CD4-positive, alpha-beta memory T cell (primary cell): Measurements from ENCODE around the gene SLAMF9. TPM values are rescaled to one million over a fixed set of nuclear protein-coding genes. Genes with fewer than 3 reads are reported as not detected.

ENCODE experiments used
- CTCF ChIA-PET: fragments of 350-600 bp; sonication (Branson Sonifier 250); formaldehyde crosslinking; loops from one replicate; lab custom pipeline; 2021; ENCODE audit warnings: inconsistent platforms; ENCODE audit not compliant: partially characterized antibody; lab: Charles Lee
- POLR2A ChIA-PET: fragments of 350-600 bp; sonication (Branson Sonifier 250); formaldehyde crosslinking; loops from one replicate; lab custom pipeline; 2021; ENCODE audit not compliant: partially characterized antibody; lab: Charles Lee
- DNase-seq, 5 donors: peaks; one replicate each; pipeline versions ENCODE4 v3.0.0 to v3.0.0-alpha.2; 2020 to 2022; ENCODE audit warnings: mixed read lengths in 1 of 5
- H3K27ac ChIP-seq: one replicate; pipeline ENCODE4 v1.7.0; 2013; ENCODE audit warnings: low read depth, low read length
- H3K27me3 ChIP-seq: 2 replicates; pipeline ENCODE4 v1.7.0; 2013; ENCODE audit warnings: mild to moderate bottlenecking, low read length, moderate library complexity; ENCODE audit not compliant: insufficient read depth
- H3K36me3 ChIP-seq: 2 replicates; pipeline ENCODE4 v1.7.0; 2013; ENCODE audit warnings: mild to moderate bottlenecking, low read length, moderate library complexity; ENCODE audit not compliant: insufficient read depth
- H3K4me1 ChIP-seq: 2 replicates; pipeline ENCODE4 v1.7.0; 2013; ENCODE audit warnings: mild to moderate bottlenecking, low read length, moderate library complexity; ENCODE audit not compliant: insufficient read depth
- H3K4me3 ChIP-seq, 2 donors: one replicate each; pipeline ENCODE4 v1.7.0; 2013; ENCODE audit warnings: low read length in 2 of 2, mild to moderate bottlenecking in 1 of 2
- H3K9me3 ChIP-seq, 2 donors: one replicate each; pipeline ENCODE4 v1.7.0; 2013; ENCODE audit warnings: low read length in 2 of 2, control low read depth in 1 of 2; ENCODE audit not compliant: control insufficient read depth in 1 of 2
- H3K27ac Mint-ChIP-seq, 7 donors: one replicate each; pipeline ENCODE4 v1.8.0; 2020 to 2021; ENCODE audit warnings: mixed read lengths in 7 of 7, mild to moderate bottlenecking in 6 of 7, inconsistent platforms in 3 of 7, moderate library complexity in 3 of 7
- H3K27me3 Mint-ChIP-seq, 2 donors: one replicate each; pipeline ENCODE4 v1.8.0; 2020 to 2021; ENCODE audit warnings: mixed read lengths in 2 of 2
- H3K36me3 Mint-ChIP-seq, 2 donors: one replicate each; pipeline ENCODE4 v1.8.0; 2020 to 2021; ENCODE audit warnings: mixed read lengths in 2 of 2, inconsistent platforms in 1 of 2, mild to moderate bottlenecking in 1 of 2
- H3K4me1 Mint-ChIP-seq, 4 donors: one replicate each; pipeline ENCODE4 v1.8.0; 2020 to 2021; ENCODE audit warnings: mixed read lengths in 4 of 4, mild to moderate bottlenecking in 1 of 4
- H3K4me3 Mint-ChIP-seq, 8 donors: one replicate each; pipeline ENCODE4 v1.8.0; 2020 to 2021; ENCODE audit warnings: mixed read lengths in 8 of 8, mild to moderate bottlenecking in 7 of 8, moderate library complexity in 6 of 8, inconsistent platforms in 3 of 8
- H3K9me3 Mint-ChIP-seq, 8 donors: one replicate each; pipeline ENCODE4 v1.8.0; 2020 to 2021; ENCODE audit warnings: mixed read lengths in 8 of 8, mild to moderate bottlenecking in 5 of 8, inconsistent platforms in 3 of 8, moderate library complexity in 1 of 8
- intact Hi-C: fragments of 100-400 bp; cut with micrococcal nuclease; formaldehyde crosslinking; loops from one replicate; pipeline ENCODE4 v1.15.1; 2023
- polyA plus RNA-seq, 2 donors: library from polyadenylated mRNA; unstranded; fragments of 300-500 nt; fragmentation: Illumina TruSeq; gene quantifications; one replicate each; pipeline ENCODE4 v1.2.3, GENCODE V29; 2021
- total RNA-seq, 2 experiments: library from RNA; stranded (reverse); gene quantifications; one replicate each; pipeline ENCODE4 v1.2.3, GENCODE V29; 2021

Gene SLAMF9
- total and polyA plus RNA-seq, 4 experiments from 2014 or later = not detected

GRCh38 chr1:159938211-159938852, 15.7 kb downstream of the SLAMF9 start:
- H3K36me3 Mint-ChIP-seq = no peaks in the 10 kb centered on the region
- no peak overlapping the region for H3K4me3 Mint-ChIP-seq
- no peak for DNase-seq
- ChIA-PET CTCF (interaction anchor here (0.8 to 10.8 kb wide), 9 partner anchors 8 to 139 kb away, joined by 3 to 120 read pairs (median 4); no protein-coding TSS in a partner anchor), POLR2A (interaction anchor here (4.6 kb wide), 1 partner anchor 14 kb away, joined by 33 read pairs; the partner anchor contains the start of gene TAGLN2)
- no peak overlapping the region for H3K4me3 ChIP-seq
- H3K27ac ChIP-seq = no peak overlapping the region
- no peaks in the 10 kb centered on the region for H3K9me3 ChIP-seq
- peaks cover 0 to 7% (median 3%) of the 10 kb centered on the region in 4 donors for H3K4me1 Mint-ChIP-seq
- H3K9me3 Mint-ChIP-seq = no peaks in the 10 kb centered on the region
- intact Hi-C loops = loop anchor here (5.0 kb wide), 1 partner anchor 439 kb away; no protein-coding TSS in a partner anchor
- no peaks in the 10 kb centered on the region for H3K36me3 ChIP-seq
- peaks cover 12 to 20% of the 10 kb centered on the region in 2 donors for H3K27me3 Mint-ChIP-seq
- peaks cover 15% of the 10 kb centered on the region for H3K4me1 ChIP-seq
- H3K27ac Mint-ChIP-seq = peak overlapping the region in 2 of 7 donors; percentile 3 to 13
- H3K27me3 ChIP-seq = peaks cover 2% of the 10 kb centered on the region

- Histone ChIP-seq H3K9me3 (no peaks in the 10 kb centered on the region), H3K27ac (no peak overlapping the region), H3K4me1 (peaks cover 15% of the 10 kb centered on the region), H3K36me3 (no peaks in the 10 kb centered on the region), H3K4me3 (no peak overlapping the region), H3K27me3 (no peaks in the 10 kb centered on the region)
- ChIA-PET CTCF (interaction anchor here (1.0 to 10.8 kb wide), 6 partner anchors 9 to 142 kb away, joined by 4 to 120 read pairs (median 9); partner anchors contain the start of gene TAGLN2), POLR2A (interaction anchor here (1.4 to 4.6 kb wide), 2 partner anchors 9 to 13 kb away, joined by 3 to 33 read pairs; partner anchors contain the start of genes IGSF9 and TAGLN2)
- intact Hi-C loops = loop anchor here (2.0 to 5.0 kb wide), 3 partner anchors 138 to 440 kb away; no protein-coding TSS in a partner anchor
- H3K4me3 Mint-ChIP-seq = no peak overlapping the region
- no peaks in the 10 kb centered on the region for H3K9me3 Mint-ChIP-seq
- peaks cover 8 to 14% of the 10 kb centered on the region in 2 donors for H3K27me3 Mint-ChIP-seq
- DNase-seq = no peak
- no peak overlapping the region for H3K27ac Mint-ChIP-seq
- H3K36me3 Mint-ChIP-seq = no peaks in the 10 kb centered on the region
- H3K4me1 Mint-ChIP-seq = peaks cover 0 to 7% (median 3%) of the 10 kb centered on the region in 4 donors
Observed at GRCh38 chr1:159937054-159937750, 16.8 kb downstream of the SLAMF9 start.

GRCh38 chr1:159936273-159936904, 17.6 kb downstream of the SLAMF9 start:
- peaks cover 0 to 7% (median 3%) of the 10 kb centered on the region in 4 donors for H3K4me1 Mint-ChIP-seq
- H3K4me1 ChIP-seq = peaks cover 15% of the 10 kb centered on the region

GRCh38 chr1:159935719-159936272, 18.2 kb downstream of the SLAMF9 start:
- Histone ChIP-seq H3K4me3 (no peak overlapping the region), H3K9me3 (no peaks in the 10 kb centered on the region), H3K36me3 (no peaks in the 10 kb centered on the region), H3K27ac (no peak overlapping the region), H3K27me3 (no peaks in the 10 kb centered on the region), H3K4me1 (peaks cover 15% of the 10 kb centered on the region)
- intact Hi-C loops = loop anchor here (1.0 to 5.0 kb wide), 6 partner anchors 10 to 442 kb away; partner anchors contain the start of genes IGSF9 and TAGLN2
- Mint-ChIP-seq H3K36me3 (no peaks in the 10 kb centered on the region), H3K27me3 (peaks cover 6 to 7% of the 10 kb centered on the region in 2 donors), H3K4me1 (peaks cover 0 to 7% (median 3%) of the 10 kb centered on the region in 4 donors), H3K9me3 (no peaks in the 10 kb centered on the region), H3K27ac (peak overlapping the region in 2 of 7 donors; percentile 45 to 46), H3K4me3 (no peak overlapping the region)
- POLR2A ChIA-PET = interaction anchor here (0.9 to 4.6 kb wide), 4 partner anchors 9 to 70 kb away, joined by 3 to 33 read pairs (median 3); partner anchors contain the start of genes IGSF9 and TAGLN2
- DNase-seq = no peak
- CTCF ChIA-PET = interaction anchor here (1.1 to 10.8 kb wide), 7 partner anchors 10 to 150 kb away, joined by 3 to 120 read pairs (median 7); partner anchors contain the start of genes IGSF9 and TAGLN2

More at GRCh38 chr1:159936273-159936904, 17.6 kb downstream of the SLAMF9 start:
- no peaks in the 10 kb centered on the region for H3K36me3 Mint-ChIP-seq
- no peaks in the 10 kb centered on the region for H3K36me3 ChIP-seq
- no peak overlapping the region for H3K4me3 ChIP-seq
- H3K27ac Mint-ChIP-seq = peak overlapping the region in 3 of 7 donors; percentile 40 to 68 (median 45)
- no peaks in the 10 kb centered on the region for H3K9me3 ChIP-seq
- DNase-seq = peak; percentile 69 to 81 (median 73)
- intact Hi-C loops = loop anchor here (1.0 to 5.0 kb wide), 6 partner anchors 9 to 441 kb away; partner anchors contain the start of genes IGSF9 and TAGLN2
- no peaks in the 10 kb centered on the region for H3K27me3 ChIP-seq
- POLR2A ChIA-PET = interaction anchor here (0.9 to 4.6 kb wide), 3 partner anchors 9 to 12 kb away, joined by 3 to 33 read pairs (median 3); partner anchors contain the start of genes IGSF9 and TAGLN2
- CTCF ChIA-PET = interaction anchor here (1.1 to 10.8 kb wide), 7 partner anchors 9 to 149 kb away, joined by 3 to 120 read pairs (median 7); partner anchors contain the start of genes IGSF9 and TAGLN2
- peak overlapping the region in 1 of 8 donors; percentile 26 for H3K4me3 Mint-ChIP-seq
- no peak overlapping the region for H3K27ac ChIP-seq
- H3K9me3 Mint-ChIP-seq = no peaks in the 10 kb centered on the region
- H3K27me3 Mint-ChIP-seq = peaks cover 6 to 10% of the 10 kb centered on the region in 2 donors

GRCh38 chr1:159935305-159935704, 18.7 kb downstream of the SLAMF9 start:
- Histone ChIP-seq H3K9me3 (no peaks in the 10 kb centered on the region), H3K4me1 (peaks cover 15% of the 10 kb centered on the region), H3K27me3 (no peaks in the 10 kb centered on the region), H3K36me3 (no peaks in the 10 kb centered on the region), H3K4me3 (no peak overlapping the region), H3K27ac (no peak overlapping the region)
- H3K4me1 Mint-ChIP-seq = peaks cover 0 to 7% (median 3%) of the 10 kb centered on the region in 4 donors
- H3K27me3 Mint-ChIP-seq = peaks cover 4 to 7% of the 10 kb centered on the region in 2 donors
- POLR2A ChIA-PET = interaction anchor here (0.9 to 4.6 kb wide), 3 partner anchors 8 to 71 kb away, joined by 3 to 33 read pairs (median 3); partner anchors contain the start of gene TAGLN2
- H3K36me3 Mint-ChIP-seq = no peaks in the 10 kb centered on the region
- no peak overlapping the region for H3K4me3 Mint-ChIP-seq
- DNase-seq = no peak
- no peak overlapping the region for H3K27ac Mint-ChIP-seq
- no peaks in the 10 kb centered on the region for H3K9me3 Mint-ChIP-seq
- CTCF ChIA-PET = interaction anchor here (0.7 to 10.8 kb wide), 10 partner anchors 10 to 151 kb away, joined by 3 to 120 read pairs (median 6); partner anchors contain the start of genes IGSF9 and TAGLN2
- intact Hi-C loops = loop anchor here (5.0 kb wide), 1 partner anchor 442 kb away; no protein-coding TSS in a partner anchor
